HepG2 (cell line): ENCODE data around the gene UNC13D. TPM values are rescaled to one million over a fixed set of nuclear protein-coding genes. Genes with fewer than 3 reads are reported as not detected.

ENCODE experiments used
- CENPBD1 ChIP-seq: sonication (generic); formaldehyde crosslinking; IDR thresholded peaks from 2 replicates; pipeline ENCODE4 v1.8.0; 2022; ENCODE audit warnings: missing genetic modification reagents, low read depth, mild to moderate bottlenecking, borderline replicate concordance
- CENPT ChIP-seq: sonication (generic); formaldehyde crosslinking; IDR thresholded peaks from 2 replicates; pipeline ENCODE4 v1.8.0; 2022; ENCODE audit warnings: low read depth, mild to moderate bottlenecking, moderate library complexity, missing genetic modification reagents
- CTCF ChIP-seq: sonication (generic); formaldehyde crosslinking; IDR thresholded peaks from 2 replicates; pipeline ENCODE4 v1.5.0; 2020; ENCODE audit warnings: mild to moderate bottlenecking, missing genetic modification reagents, moderate library complexity
- DMTF1 ChIP-seq: sonication (generic); formaldehyde crosslinking; IDR thresholded peaks from 2 replicates; pipeline ENCODE4 v1.4.0; 2020; ENCODE audit warnings: mild to moderate bottlenecking, missing genetic modification reagents
- E2F5 ChIP-seq: sonication (generic); formaldehyde crosslinking; conservative IDR thresholded peaks from 2 replicates; pipeline ENCODE4 v1.4.0; 2020; ENCODE audit warnings: missing genetic modification reagents
- FOSL2 ChIP-seq: sonication (generic); formaldehyde crosslinking; IDR thresholded peaks from 2 replicates; pipeline ENCODE4 v1.4.0; 2020; ENCODE audit warnings: missing genetic modification reagents
- GLI4 ChIP-seq: sonication (generic); formaldehyde crosslinking; IDR thresholded peaks from 2 replicates; pipeline ENCODE4 v1.5.1; 2020; ENCODE audit warnings: missing genetic modification reagents, mild to moderate bottlenecking, moderate library complexity, borderline replicate concordance
- HES4 ChIP-seq: sonication (generic); formaldehyde crosslinking; IDR thresholded peaks from 2 replicates; pipeline ENCODE4 v1.9.0; 2021; ENCODE audit warnings: mild to moderate bottlenecking, missing genetic modification reagents, borderline replicate concordance
- HOXD1 ChIP-seq: sonication (generic); formaldehyde crosslinking; IDR thresholded peaks from 2 replicates; pipeline ENCODE4 v1.5.0; 2020; ENCODE audit warnings: missing genetic modification reagents
- JUNB ChIP-seq: sonication (generic); formaldehyde crosslinking; IDR thresholded peaks from 2 replicates; pipeline ENCODE4 v1.8.0; 2022; ENCODE audit warnings: missing genetic modification reagents, mild to moderate bottlenecking, borderline replicate concordance
- MIER2 ChIP-seq: IDR thresholded peaks from 2 replicates; pipeline ENCODE4 v1.6.1; 2016; ENCODE audit warnings: missing biosample characterization, missing genetic modification reagents
- NR2F2 ChIP-seq: IDR thresholded peaks from 2 replicates; pipeline ENCODE4 v1.6.1; 2012; ENCODE audit warnings: low read depth, inconsistent platforms, borderline replicate concordance
- POLR2AphosphoS2 ChIP-seq: IDR thresholded peaks from 2 replicates; pipeline ENCODE4 v1.6.1; 2011; ENCODE audit warnings: low read depth, low read length, improper control_type of control experiment
- REL ChIP-seq: sonication (generic); formaldehyde crosslinking; conservative IDR thresholded peaks from 2 replicates; pipeline ENCODE4 v1.8.0; 2022; ENCODE audit warnings: mild to moderate bottlenecking, missing genetic modification reagents, moderate library complexity
- SUZ12 ChIP-seq: fragments of 150-350 bp; IDR thresholded peaks from 2 replicates; pipeline ENCODE4 v1.6.1; 2014; ENCODE audit warnings: low read depth, low read length
- ZNF513 ChIP-seq: sonication (generic); formaldehyde crosslinking; conservative IDR thresholded peaks from 2 replicates; pipeline ENCODE4 v1.5.0; 2020; ENCODE audit warnings: missing genetic modification reagents
- ZNF549 ChIP-seq: sonication (generic); formaldehyde crosslinking; IDR thresholded peaks from 2 replicates; pipeline ENCODE4 v1.5.0; 2020; ENCODE audit warnings: missing genetic modification reagents
- ZNF563 ChIP-seq: sonication (generic); formaldehyde crosslinking; IDR thresholded peaks from 2 replicates; pipeline ENCODE4 v1.8.0; 2022; ENCODE audit warnings: mild to moderate bottlenecking, moderate library complexity, missing genetic modification reagents
- ZNF670 ChIP-seq: sonication (generic); formaldehyde crosslinking; IDR thresholded peaks from 2 replicates; pipeline ENCODE4 v1.8.0; 2022; ENCODE audit warnings: mild to moderate bottlenecking, missing genetic modification reagents, borderline replicate concordance
- ZNF781 ChIP-seq: sonication (generic); formaldehyde crosslinking; IDR thresholded peaks from 2 replicates; pipeline ENCODE4 v1.5.1; 2020; ENCODE audit warnings: borderline replicate concordance, mild to moderate bottlenecking, missing genetic modification reagents; ENCODE audit errors: not compliant biosample characterization
- ZNF883 ChIP-seq: sonication (generic); formaldehyde crosslinking; IDR thresholded peaks from 2 replicates; pipeline ENCODE4 v1.5.1; 2020; ENCODE audit warnings: mild to moderate bottlenecking, missing genetic modification reagents; ENCODE audit errors: not compliant biosample characterization
- polyA plus RNA-seq, 8 experiments: library from polyadenylated mRNA; depleted of rRNA in 3 of 8; stranded (reverse) in 7 of 8; unstranded in 1 of 8; fragments of >200 nt; fragmentation: Illumina TruSeq in 4 of 8; extraction: Trizol in 4 of 8; gene quantifications; 2 replicates each; pipeline versions ENCODE4 v1.2.1 to v1.2.3, GENCODE V29; 2011 to 2016; ENCODE audit warnings: low read depth in 4 of 8, missing spikeins in 1 of 8, mixed read lengths in 1 of 8; ENCODE audit not compliant: insufficient read depth in 1 of 8
- total RNA-seq, 5 experiments: library from RNA; depleted of rRNA; stranded (reverse); fragments of >200 nt; fragmentation: Illumina TruSeq; extraction: Trizol; gene quantifications; 2 replicates each; pipeline ENCODE4 v1.2.3, GENCODE V29; 2016; ENCODE audit warnings: low read depth in 1 of 5

Gene UNC13D
- total and polyA plus RNA-seq, 2 of the 13 experiments (the other 11 are each of a cell fraction or from before 2014, with no cell fraction given) = 29.7 to 42.7 TPM

- no peak for TF ChIP-seq E2F5
- TF ChIP-seq ZNF513 (CRISPR knock-in tag) = 0 out of 2 replicates have a peak, but pooled peaks have one; percentile 9
- TF ChIP-seq ZNF670 (CRISPR knock-in tag) = no peak
- no peak for TF ChIP-seq CTCF (CRISPR knock-in tag)
- TF ChIP-seq ZNF563 (CRISPR knock-in tag) = no peak
- no peak for TF ChIP-seq SUZ12
- no peak for TF ChIP-seq NR2F2
- TF ChIP-seq HOXD1 (CRISPR knock-in tag) = peak; percentile 76; the same call in 1 of the 2 replicates
- TF ChIP-seq ZNF883 (CRISPR knock-in tag) = no peak
- TF ChIP-seq JUNB (CRISPR knock-in tag) = no peak
- TF ChIP-seq HES4 (CRISPR knock-in tag) = 0 out of 2 replicates have a peak, but pooled peaks have one; percentile 18
- no peak for TF ChIP-seq REL
- peak; percentile 6; the same call in 1 of the 2 replicates for TF ChIP-seq FOSL2
- no peak for TF ChIP-seq ZNF549 (CRISPR knock-in tag)
- no peak for TF ChIP-seq ZNF781 (CRISPR knock-in tag)
- no peak for TF ChIP-seq GLI4 (CRISPR knock-in tag)
- TF ChIP-seq POLR2AphosphoS2 = no peak
- no peak for TF ChIP-seq MIER2
- TF ChIP-seq CENPBD1 (CRISPR knock-in tag) = no peak
- TF ChIP-seq CENPT (CRISPR knock-in tag) = no peak
- TF ChIP-seq DMTF1 (CRISPR knock-in tag) = no peak
Measured at GRCh38 chr17:75875940-75876189, 31.7 kb upstream of the UNC13D start (continued).
